ENCODE measurements around the gene NFIX.
A peak's percentile ranks its signal among the peaks of the same experiment; 100 is the strongest.

NFIX gene

GRCh38 chr19:13054626-13055212 lies 59.4 kb downstream of the NFIX start:
- H3K4me3 ChIP-seq (ENCODE audit: control insufficient read depth in 1 of 7, extremely low read depth in 1 of 7, insufficient read depth in 4 of 7, low read depth in 2 of 7, low read length in 6 of 7): no peak overlapping the region
- no peaks in the 10 kb centered on the region for H3K36me3 ChIP-seq (ENCODE audit: control insufficient read depth in 4 of 4, insufficient read depth in 4 of 4, low read length in 3 of 4)
- WGBS (ENCODE audit: insufficient coverage): 55% methylated on average over 8 of the region's 11 CpGs
- H3K4me1 ChIP-seq (ENCODE audit: control extremely low read depth in 1 of 4, control insufficient read depth in 4 of 4, insufficient read depth in 4 of 4, low read length in 3 of 4): peaks cover 0 to 71% (median 30%) of the 10 kb centered on the region in 4 experiments
- H3K27me3 ChIP-seq (replicated peaks in 2 of 5; ENCODE audit: control insufficient read depth in 4 of 5, insufficient read depth in 5 of 5, low read length in 4 of 5): peaks cover 0 to 5% (median 0%) of the 10 kb centered on the region in 5 experiments
- no peak overlapping the region for H3K27ac ChIP-seq (ENCODE audit: insufficient read depth in 1 of 2, low read depth in 1 of 2, low read length in 2 of 2, poor library complexity in 1 of 2, severe bottlenecking in 2 of 2)
- ChIA-PET POLR2A (interaction anchor here (0.6 to 0.7 kb wide), 2 partner anchors 31 to 77 kb away, joined by 3 to 4 read pairs; no protein-coding TSS in a partner anchor), CTCF (interaction anchor here (0.6 to 18.5 kb wide), 15 partner anchors 9 to 91 kb away, joined by 3 to 253 read pairs (median 4); no protein-coding TSS in a partner anchor)
- H3K9me3 ChIP-seq (ENCODE audit: control extremely low read depth in 1 of 5, control insufficient read depth in 4 of 5, insufficient read depth in 2 of 5, low read depth in 1 of 5, low read length in 4 of 5): no peaks in the 10 kb centered on the region
- no peak for DNase-seq

- H3K36me3 ChIP-seq (ENCODE audit: control insufficient read depth in 4 of 4, insufficient read depth in 4 of 4, low read length in 3 of 4): no peaks in the 10 kb centered on the region
- H3K9me3 ChIP-seq (ENCODE audit: control extremely low read depth in 1 of 5, control insufficient read depth in 4 of 5, insufficient read depth in 2 of 5, low read depth in 1 of 5, low read length in 4 of 5): no peaks in the 10 kb centered on the region
- DNase-seq: no peak
- H3K4me1 ChIP-seq (ENCODE audit: control extremely low read depth in 1 of 4, control insufficient read depth in 4 of 4, insufficient read depth in 4 of 4, low read length in 3 of 4): peaks cover 0 to 75% (median 34%) of the 10 kb centered on the region in 4 experiments
- no peak overlapping the region for H3K27ac ChIP-seq (ENCODE audit: insufficient read depth in 1 of 2, low read depth in 1 of 2, low read length in 2 of 2, poor library complexity in 1 of 2, severe bottlenecking in 2 of 2)
- ChIA-PET CTCF (interaction anchor here (0.6 to 18.5 kb wide), 12 partner anchors 9 to 92 kb away, joined by 3 to 253 read pairs (median 5); no protein-coding TSS in a partner anchor), POLR2A (interaction anchor here (0.6 to 0.7 kb wide), 2 partner anchors 30 to 78 kb away, joined by 3 to 4 read pairs; no protein-coding TSS in a partner anchor)
- WGBS (ENCODE audit: insufficient coverage): 56% methylated on average over 17 of the region's 29 CpGs
- H3K27me3 ChIP-seq (replicated peaks in 2 of 5; ENCODE audit: control insufficient read depth in 4 of 5, insufficient read depth in 5 of 5, low read length in 4 of 5): peaks cover 0 to 5% (median 0%) of the 10 kb centered on the region in 5 experiments
- H3K4me3 ChIP-seq (ENCODE audit: control insufficient read depth in 1 of 7, extremely low read depth in 1 of 7, insufficient read depth in 4 of 7, low read depth in 2 of 7, low read length in 6 of 7): no peak overlapping the region
Observed at GRCh38 chr19:13055213-13056051, 60.2 kb downstream of the NFIX start.

DNA sequence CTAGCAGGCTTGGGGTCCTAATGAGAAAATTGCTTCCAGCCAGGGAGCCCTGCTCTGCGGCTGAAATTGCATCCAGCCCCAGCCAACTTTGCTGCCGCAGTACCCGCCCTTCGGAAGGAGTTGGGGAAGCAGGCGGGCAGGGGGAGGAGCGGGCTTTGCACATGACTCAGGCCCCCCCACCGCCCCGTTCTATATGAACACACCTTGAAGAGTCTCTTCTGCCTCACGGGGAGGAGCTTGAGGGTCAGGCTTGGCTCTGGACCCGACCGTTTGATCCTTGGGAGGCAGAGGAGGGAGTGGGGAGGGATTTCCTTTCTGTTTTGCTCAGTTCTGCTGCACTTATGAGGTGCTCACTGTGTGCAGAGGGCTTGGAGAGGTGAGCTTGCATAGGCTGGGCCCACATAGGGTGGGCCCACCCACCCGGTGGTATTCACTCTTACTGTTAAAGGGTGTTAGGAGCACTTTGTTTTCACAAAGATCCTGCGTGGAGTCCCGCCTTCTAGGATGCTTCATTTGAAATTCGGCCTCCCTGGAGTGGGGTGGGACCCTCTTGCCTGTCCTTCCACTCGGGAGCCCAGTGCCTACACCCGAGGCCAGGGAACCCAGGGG lies 60.9 kb downstream of the NFIX start:
- no peaks in the 10 kb centered on the region for H3K36me3 ChIP-seq (ENCODE audit: control insufficient read depth in 4 of 4, insufficient read depth in 4 of 4, low read length in 3 of 4)
- H3K27me3 ChIP-seq (replicated peaks in 2 of 5; ENCODE audit: control insufficient read depth in 4 of 5, insufficient read depth in 5 of 5, low read length in 4 of 5): peaks cover 0 to 5% (median 0%) of the 10 kb centered on the region in 5 experiments
- 77% methylated on average over 15 of the region's 17 CpGs for WGBS (ENCODE audit: insufficient coverage)
- CTCF ChIA-PET: interaction anchor here (0.8 to 18.5 kb wide), 8 partner anchors 10 to 37 kb away, joined by 3 to 253 read pairs (median 6); no protein-coding TSS in a partner anchor
- H3K27ac ChIP-seq (ENCODE audit: insufficient read depth in 1 of 2, low read depth in 1 of 2, low read length in 2 of 2, poor library complexity in 1 of 2, severe bottlenecking in 2 of 2): no peak overlapping the region
- POLR2A ChIA-PET: interaction anchor here (0.6 kb wide), 2 partner anchors 29 to 45 kb away, joined by 3 read pairs; no protein-coding TSS in a partner anchor
- no peak overlapping the region for H3K4me3 ChIP-seq (ENCODE audit: control insufficient read depth in 1 of 7, extremely low read depth in 1 of 7, insufficient read depth in 4 of 7, low read depth in 2 of 7, low read length in 6 of 7)
- H3K4me1 ChIP-seq (ENCODE audit: control extremely low read depth in 1 of 4, control insufficient read depth in 4 of 4, insufficient read depth in 4 of 4, low read length in 3 of 4): peaks cover 0 to 78% (median 39%) of the 10 kb centered on the region in 4 experiments
- H3K9me3 ChIP-seq (ENCODE audit: control extremely low read depth in 1 of 5, control insufficient read depth in 4 of 5, insufficient read depth in 2 of 5, low read depth in 1 of 5, low read length in 4 of 5): no peaks in the 10 kb centered on the region
- peak in 2 of 3 donors; percentile 47 to 57 for DNase-seq

GRCh38 chr19:13057147-13057572 lies 61.9 kb downstream of the NFIX start:
- DNase-seq: no peak
- Histone ChIP-seq H3K27ac (ENCODE audit: insufficient read depth in 1 of 2, low read depth in 1 of 2, low read length in 2 of 2, poor library complexity in 1 of 2, severe bottlenecking in 2 of 2) (no peak overlapping the region), H3K27me3 (replicated peaks in 2 of 5; ENCODE audit: control insufficient read depth in 4 of 5, insufficient read depth in 5 of 5, low read length in 4 of 5) (peaks cover 0 to 3% (median 0%) of the 10 kb centered on the region in 5 experiments), H3K36me3 (ENCODE audit: control insufficient read depth in 4 of 4, insufficient read depth in 4 of 4, low read length in 3 of 4) (no peaks in the 10 kb centered on the region), H3K4me3 (ENCODE audit: control insufficient read depth in 1 of 7, extremely low read depth in 1 of 7, insufficient read depth in 4 of 7, low read depth in 2 of 7, low read length in 6 of 7) (no peak overlapping the region), H3K4me1 (ENCODE audit: control extremely low read depth in 1 of 4, control insufficient read depth in 4 of 4, insufficient read depth in 4 of 4, low read length in 3 of 4) (peaks cover 0 to 78% (median 38%) of the 10 kb centered on the region in 4 experiments), H3K9me3 (ENCODE audit: control extremely low read depth in 1 of 5, control insufficient read depth in 4 of 5, insufficient read depth in 2 of 5, low read depth in 1 of 5, low read length in 4 of 5) (no peaks in the 10 kb centered on the region)
- WGBS (ENCODE audit: insufficient coverage): 73% methylated on average over 7 of the region's 15 CpGs
- ChIA-PET CTCF (interaction anchor here (1.1 to 18.5 kb wide), 10 partner anchors 10 to 79 kb away, joined by 3 to 253 read pairs (median 8); no protein-coding TSS in a partner anchor), POLR2A (no interaction called here)

DNA sequence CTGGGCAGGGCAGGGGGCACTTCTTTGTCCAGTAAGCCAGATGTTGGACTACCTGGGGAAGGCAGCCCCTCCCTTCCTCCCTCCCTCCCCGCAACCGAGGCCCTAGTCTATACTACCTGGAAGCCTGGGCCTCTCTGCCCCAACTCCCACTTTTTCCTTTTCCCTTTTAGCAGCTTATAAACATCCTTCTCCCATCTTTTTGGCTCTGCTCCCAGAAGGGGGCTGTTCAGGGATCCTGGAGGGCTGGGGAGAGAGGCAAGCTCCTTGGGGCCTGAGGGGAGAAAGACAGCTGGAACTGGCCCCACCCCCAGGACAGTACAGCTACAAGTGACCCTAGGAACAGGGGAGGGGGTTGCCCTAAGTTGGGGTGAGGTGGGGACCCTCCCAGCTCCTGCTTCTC lies 62.5 kb downstream of the NFIX start:
- CTCF ChIA-PET: interaction anchor here (1.1 to 18.5 kb wide), 16 partner anchors 10 to 92 kb away, joined by 3 to 253 read pairs (median 8); no protein-coding TSS in a partner anchor
- no peak overlapping the region for H3K27ac ChIP-seq (ENCODE audit: insufficient read depth in 1 of 2, low read depth in 1 of 2, low read length in 2 of 2, poor library complexity in 1 of 2, severe bottlenecking in 2 of 2)

DNA sequence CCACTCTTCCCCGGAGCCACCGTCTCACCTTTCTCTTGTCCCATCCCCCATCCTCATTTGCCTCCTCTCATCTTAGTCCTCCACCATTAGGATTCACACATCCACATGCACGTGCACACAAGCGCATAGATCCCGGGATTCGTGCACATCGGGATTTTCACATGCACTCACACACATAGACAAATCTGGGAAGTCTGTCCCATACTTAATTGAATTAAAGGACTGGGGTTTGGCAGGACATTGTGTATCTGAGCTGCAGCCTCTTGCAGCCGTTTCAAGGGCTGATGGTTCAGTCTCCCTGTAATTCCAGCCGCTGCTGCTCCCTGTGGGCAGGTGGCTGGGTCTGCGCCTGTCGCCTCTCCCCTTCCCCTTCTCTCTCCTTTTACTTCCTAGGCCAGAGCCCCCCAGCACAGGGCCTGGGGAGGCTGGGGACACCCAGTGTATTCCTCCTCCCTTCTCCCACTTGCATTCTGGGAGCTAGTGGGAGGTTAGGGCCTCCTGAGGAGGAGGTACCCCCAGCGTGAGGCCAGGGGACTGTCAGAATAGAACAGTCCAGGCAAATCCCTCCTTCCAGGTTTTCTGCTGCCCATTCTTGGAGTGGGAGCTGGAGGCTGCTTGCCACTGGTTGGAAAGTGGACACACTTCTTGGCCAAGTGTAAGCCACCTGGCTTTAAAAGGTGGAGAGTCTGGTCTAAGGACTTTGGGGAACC lies 63.8 kb downstream of the NFIX start:
- peaks cover 0 to 72% (median 37%) of the 10 kb centered on the region in 4 experiments for H3K4me1 ChIP-seq (ENCODE audit: control extremely low read depth in 1 of 4, control insufficient read depth in 4 of 4, insufficient read depth in 4 of 4, low read length in 3 of 4)
- no peaks in the 10 kb centered on the region for H3K27me3 ChIP-seq (replicated peaks in 2 of 5; ENCODE audit: control insufficient read depth in 4 of 5, insufficient read depth in 5 of 5, low read length in 4 of 5)
- no peak overlapping the region for H3K27ac ChIP-seq (ENCODE audit: insufficient read depth in 1 of 2, low read depth in 1 of 2, low read length in 2 of 2, poor library complexity in 1 of 2, severe bottlenecking in 2 of 2)
- ChIA-PET POLR2A (no interaction called here), CTCF (interaction anchor here (0.7 to 18.5 kb wide), 18 partner anchors 9 to 94 kb away, joined by 3 to 253 read pairs (median 10); no protein-coding TSS in a partner anchor)
- no peak overlapping the region for H3K4me3 ChIP-seq (ENCODE audit: control insufficient read depth in 1 of 7, extremely low read depth in 1 of 7, insufficient read depth in 4 of 7, low read depth in 2 of 7, low read length in 6 of 7)
- WGBS (ENCODE audit: insufficient coverage): 90% methylated on average over 9 of the region's 12 CpGs
- H3K9me3 ChIP-seq (ENCODE audit: control extremely low read depth in 1 of 5, control insufficient read depth in 4 of 5, insufficient read depth in 2 of 5, low read depth in 1 of 5, low read length in 4 of 5): no peaks in the 10 kb centered on the region
- H3K36me3 ChIP-seq (ENCODE audit: control insufficient read depth in 4 of 4, insufficient read depth in 4 of 4, low read length in 3 of 4): no peaks in the 10 kb centered on the region
- no peak for DNase-seq

More for the DNA sequence above, 62.5 kb downstream of the NFIX start:
- Histone ChIP-seq H3K4me1 (ENCODE audit: control extremely low read depth in 1 of 4, control insufficient read depth in 4 of 4, insufficient read depth in 4 of 4, low read length in 3 of 4) (peaks cover 0 to 79% (median 38%) of the 10 kb centered on the region in 4 experiments), H3K36me3 (ENCODE audit: control insufficient read depth in 4 of 4, insufficient read depth in 4 of 4, low read length in 3 of 4) (no peaks in the 10 kb centered on the region), H3K4me3 (ENCODE audit: control insufficient read depth in 1 of 7, extremely low read depth in 1 of 7, insufficient read depth in 4 of 7, low read depth in 2 of 7, low read length in 6 of 7) (no peak overlapping the region), H3K9me3 (ENCODE audit: control extremely low read depth in 1 of 5, control insufficient read depth in 4 of 5, insufficient read depth in 2 of 5, low read depth in 1 of 5, low read length in 4 of 5) (no peaks in the 10 kb centered on the region), H3K27me3 (replicated peaks in 2 of 5; ENCODE audit: control insufficient read depth in 4 of 5, insufficient read depth in 5 of 5, low read length in 4 of 5) (no peaks in the 10 kb centered on the region)
- POLR2A ChIA-PET: no interaction called here
- no peak for DNase-seq
- WGBS (ENCODE audit: insufficient coverage): 100% methylated on average over 1 of the region's 2 CpGs

All from common myeloid progenitor, CD34-positive (primary cell).